AG10803 (cell line): ENCODE data around the gene KCNH5.

Experiments
- DNase-seq: peaks from one replicate; pipeline ENCODE4 v3.0.0; 2010; ENCODE audit warnings: low read depth
- H3K4me3 ChIP-seq: 2 replicates; pipeline ENCODE4 v1.5.1; 2011; ENCODE audit warnings: mild to moderate bottlenecking, low read length, control low read depth
- TF ChIP-seq, protein P1 (sequence below): conservative IDR thresholded peaks from 2 replicates; pipeline ENCODE4 v1.5.1; 2011; ENCODE audit warnings: mild to moderate bottlenecking, low read length, control low read depth, inconsistent platforms

KCNH5 gene

DNA sequence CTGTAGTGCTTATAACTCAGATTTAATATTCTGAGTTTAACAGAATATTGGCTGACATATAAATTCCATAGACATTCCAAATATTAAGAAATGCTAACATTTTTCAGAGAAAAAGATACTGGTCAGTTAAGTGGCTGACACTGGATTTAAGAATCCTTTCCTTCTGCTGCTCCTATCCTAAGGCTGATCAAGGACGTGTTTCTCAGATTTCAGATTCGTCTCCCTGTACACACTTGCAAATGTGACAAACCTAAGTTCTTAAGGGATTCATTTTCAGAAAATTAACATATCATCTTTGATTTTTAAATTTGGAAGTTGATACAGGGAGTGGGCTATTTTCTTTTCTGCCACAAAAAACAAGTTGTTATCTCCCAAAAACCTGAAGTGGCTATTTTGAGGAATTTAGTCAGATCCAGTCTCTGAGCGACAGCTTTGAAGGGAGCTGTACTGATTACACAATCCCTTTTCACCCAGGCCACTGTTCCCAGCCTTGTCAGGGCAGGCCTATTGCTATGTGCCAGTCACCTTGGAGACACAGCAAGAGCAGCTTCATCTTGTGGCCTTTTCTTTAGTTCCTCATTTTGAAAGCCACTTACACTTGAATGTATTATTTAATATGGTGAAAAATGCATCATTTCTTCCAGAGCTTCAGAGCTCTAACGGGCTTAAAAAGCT, 370.6 kb downstream of the KCNH5 start:
- DNase-seq = no peak
- no peak overlapping the region for H3K4me3 ChIP-seq
- TF ChIP-seq, protein P1, sequence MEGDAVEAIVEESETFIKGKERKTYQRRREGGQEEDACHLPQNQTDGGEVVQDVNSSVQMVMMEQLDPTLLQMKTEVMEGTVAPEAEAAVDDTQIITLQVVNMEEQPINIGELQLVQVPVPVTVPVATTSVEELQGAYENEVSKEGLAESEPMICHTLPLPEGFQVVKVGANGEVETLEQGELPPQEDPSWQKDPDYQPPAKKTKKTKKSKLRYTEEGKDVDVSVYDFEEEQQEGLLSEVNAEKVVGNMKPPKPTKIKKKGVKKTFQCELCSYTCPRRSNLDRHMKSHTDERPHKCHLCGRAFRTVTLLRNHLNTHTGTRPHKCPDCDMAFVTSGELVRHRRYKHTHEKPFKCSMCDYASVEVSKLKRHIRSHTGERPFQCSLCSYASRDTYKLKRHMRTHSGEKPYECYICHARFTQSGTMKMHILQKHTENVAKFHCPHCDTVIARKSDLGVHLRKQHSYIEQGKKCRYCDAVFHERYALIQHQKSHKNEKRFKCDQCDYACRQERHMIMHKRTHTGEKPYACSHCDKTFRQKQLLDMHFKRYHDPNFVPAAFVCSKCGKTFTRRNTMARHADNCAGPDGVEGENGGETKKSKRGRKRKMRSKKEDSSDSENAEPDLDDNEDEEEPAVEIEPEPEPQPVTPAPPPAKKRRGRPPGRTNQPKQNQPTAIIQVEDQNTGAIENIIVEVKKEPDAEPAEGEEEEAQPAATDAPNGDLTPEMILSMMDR = no peak

- H3K4me3 ChIP-seq = no peak overlapping the region
- TF ChIP-seq, protein P1 = no peak
- no peak for DNase-seq
These were observed 372.1 kb downstream of the KCNH5 start for GRCh38 chr14:62673014-62673755.

GRCh38 chr14:62670526-62670925, 374.7 kb downstream of the KCNH5 start:
- no peak for DNase-seq
- no peak overlapping the region for H3K4me3 ChIP-seq
- TF ChIP-seq, protein P1 = no peak

- H3K4me3 ChIP-seq = no peak overlapping the region
- no peak for DNase-seq
- TF ChIP-seq, protein P1 = no peak
These were observed 377.8 kb downstream of the KCNH5 start for GRCh38 chr14:62667421-62667914.

- TF ChIP-seq, protein P1 = no peak
- no peak for DNase-seq
- H3K4me3 ChIP-seq = no peak overlapping the region
These were observed 380.0 kb downstream of the KCNH5 start for GRCh38 chr14:62665286-62665685.

- TF ChIP-seq, protein P1 = no peak
- DNase-seq = no peak
These were observed 381.8 kb downstream of the KCNH5 start for GRCh38 chr14:62663456-62663821.

GRCh38 chr14:62662811-62663455, 382.3 kb downstream of the KCNH5 start:
- TF ChIP-seq, protein P1 = no peak
- no peak for DNase-seq
- H3K4me3 ChIP-seq = no peak overlapping the region

More at GRCh38 chr14:62663456-62663821, 381.8 kb downstream of the KCNH5 start:
- no peak overlapping the region for H3K4me3 ChIP-seq
